ENCODE data around the gene CHGA.

DNA sequence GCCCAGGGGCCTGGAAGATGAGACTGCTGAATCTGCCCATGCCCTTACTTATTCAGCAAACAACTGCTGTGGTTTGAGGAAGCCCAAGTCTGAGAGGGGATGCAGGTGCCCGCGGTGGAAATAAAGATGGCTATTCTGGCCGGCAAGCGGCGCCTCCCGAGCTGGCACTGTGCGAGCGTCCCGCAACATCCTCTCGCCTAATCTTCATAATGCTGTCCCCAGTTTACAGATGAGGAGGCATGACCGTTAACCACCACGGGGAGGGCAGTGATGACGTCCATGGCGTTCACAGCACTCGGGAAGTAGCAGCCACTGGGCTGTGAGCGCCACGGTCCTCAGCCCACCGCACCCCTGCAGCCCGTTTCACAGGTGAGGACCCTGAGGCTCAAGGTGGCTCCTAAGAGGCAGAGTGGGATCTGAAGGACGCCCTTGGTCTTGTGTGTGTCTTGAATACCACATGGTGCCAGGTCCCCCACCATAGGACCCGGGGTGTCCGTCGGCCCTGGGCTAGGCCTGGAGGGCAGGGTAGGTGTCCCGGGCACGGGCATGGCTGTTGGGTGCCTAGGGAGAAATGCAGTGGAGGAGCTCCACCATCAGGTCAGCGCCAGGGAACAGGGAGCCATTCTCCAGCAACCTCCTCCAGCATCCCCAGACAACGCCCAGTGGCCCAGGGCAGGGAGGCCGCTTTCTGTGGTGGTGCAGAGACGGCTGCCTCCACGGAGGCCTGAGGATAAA, 20.2 kb downstream of the CHGA start:
- no peak for TF ChIP-seq POLR2A (IDR thresholded peaks at IDR 0.05)
- TF ChIP-seq, protein P1, sequence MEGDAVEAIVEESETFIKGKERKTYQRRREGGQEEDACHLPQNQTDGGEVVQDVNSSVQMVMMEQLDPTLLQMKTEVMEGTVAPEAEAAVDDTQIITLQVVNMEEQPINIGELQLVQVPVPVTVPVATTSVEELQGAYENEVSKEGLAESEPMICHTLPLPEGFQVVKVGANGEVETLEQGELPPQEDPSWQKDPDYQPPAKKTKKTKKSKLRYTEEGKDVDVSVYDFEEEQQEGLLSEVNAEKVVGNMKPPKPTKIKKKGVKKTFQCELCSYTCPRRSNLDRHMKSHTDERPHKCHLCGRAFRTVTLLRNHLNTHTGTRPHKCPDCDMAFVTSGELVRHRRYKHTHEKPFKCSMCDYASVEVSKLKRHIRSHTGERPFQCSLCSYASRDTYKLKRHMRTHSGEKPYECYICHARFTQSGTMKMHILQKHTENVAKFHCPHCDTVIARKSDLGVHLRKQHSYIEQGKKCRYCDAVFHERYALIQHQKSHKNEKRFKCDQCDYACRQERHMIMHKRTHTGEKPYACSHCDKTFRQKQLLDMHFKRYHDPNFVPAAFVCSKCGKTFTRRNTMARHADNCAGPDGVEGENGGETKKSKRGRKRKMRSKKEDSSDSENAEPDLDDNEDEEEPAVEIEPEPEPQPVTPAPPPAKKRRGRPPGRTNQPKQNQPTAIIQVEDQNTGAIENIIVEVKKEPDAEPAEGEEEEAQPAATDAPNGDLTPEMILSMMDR (IDR thresholded peaks at IDR 0.05), result no peak

Measured in prostate gland (tissue), 2 donors.